HepG2 (cell line): ENCODE results near the gene SYPL1. TPM values are rescaled to one million over a fixed set of nuclear protein-coding genes. Genes with fewer than 3 reads are reported as not detected.
A peak's percentile ranks its signal among the peaks of the same experiment; 100 is the strongest.

Source experiments
- ATAC-seq: fragments of 200-7000 bp; cut with Tn5 transposase; 3 replicates; pipeline ENCODE4 v1.9.1; 2020; ENCODE audit warnings: mild to moderate bottlenecking, moderate library complexity
- BruUV-seq: library from RNA; stranded (reverse); fragments of 400-500 nt; replicated peaks from 2 replicates; lab custom pipeline; 2021; lab: Mats Ljungman, UMichigan
- CTCF ChIA-PET: fragments of 300-600 bp; formaldehyde crosslinking; extraction: SDS; loops from one replicate; lab custom pipeline; 2021; ENCODE audit warnings: low total read pairs, inconsistent platforms, low intra/inter-chr PET ratio; lab: Yijun Ruan, JAX
- POLR2A ChIA-PET: fragments of 350-600 bp; sonication (Branson Sonifier 250); formaldehyde crosslinking; loops from one replicate; lab custom pipeline; 2020; ENCODE audit warnings: antibody characterized with exemption, inconsistent platforms; lab: Yijun Ruan, JAX
- DNase-seq: peaks from one replicate; pipeline ENCODE4 v3.0.0-alpha.2; 2015; ENCODE audit warnings: low spot score
- FAIRE-seq: peaks from 3 replicates; lab custom pipeline; 2011; peaks lifted over from hg19 to GRCh38; lab: Jason Lieb, UNC
- H2AFZ ChIP-seq: one replicate; pipeline ENCODE4 v1.6.1; 2011; ENCODE audit warnings: low read length, inconsistent platforms
- H3K27ac ChIP-seq: fragments of 300-600 bp; 3 replicates; pipeline ENCODE4 v1.8.0; 2011; ENCODE audit warnings: mixed run types, mild to moderate bottlenecking, mixed read lengths, low read length, inconsistent platforms; ENCODE audit not compliant: insufficient read depth; ENCODE audit errors: extremely low read length
- H3K27me3 ChIP-seq, 2 experiments: fragments of 200-600 bp in 1 of 2; 2 replicates in 1 of 2; 3 replicates in 1 of 2; pipeline versions ENCODE4 v1.6.0 to v1.8.0; 2011; ENCODE audit warnings: low read length in 2 of 2, mild to moderate bottlenecking in 2 of 2, moderate library complexity in 2 of 2, inconsistent platforms in 1 of 2; ENCODE audit not compliant: insufficient read depth in 2 of 2, control insufficient read depth in 1 of 2
- H3K36me3 ChIP-seq, 2 experiments: fragments of 200-600 bp in 1 of 2; replicated peaks in 1 of 2; 2 replicates in 1 of 2; 3 replicates in 1 of 2; pipeline versions ENCODE4 v1.5.1 to v1.8.0; 2011; ENCODE audit warnings: low read length in 2 of 2, inconsistent platforms in 1 of 2; ENCODE audit not compliant: insufficient read depth in 2 of 2, control insufficient read depth in 1 of 2
- H3K4me1 ChIP-seq: 2 replicates; pipeline ENCODE4 v1.5.1; 2012; ENCODE audit warnings: low read length, inconsistent platforms; ENCODE audit not compliant: insufficient read depth
- H3K4me2 ChIP-seq: 2 replicates; pipeline ENCODE4 v1.6.0; 2011; ENCODE audit warnings: low read depth, low read length, inconsistent platforms
- H3K4me3 ChIP-seq, 3 experiments: fragments of 200-600 bp in 1 of 3; sonication (generic), shearing (Covaris generic) in 1 of 3; replicated peaks in 1 of 3; 2 replicates each; pipeline ENCODE4 v1.5.1; 2011 to 2016; ENCODE audit warnings: low read length in 3 of 3, inconsistent platforms in 2 of 3, low read depth in 2 of 3, mild to moderate bottlenecking in 2 of 3, control low read depth in 1 of 3, mixed read lengths in 1 of 3; ENCODE audit not compliant: insufficient read depth in 1 of 3
- H3K79me2 ChIP-seq: one replicate; pipeline ENCODE4 v1.6.1; 2011; ENCODE audit warnings: low read length, inconsistent platforms; ENCODE audit not compliant: insufficient read depth
- H3K9ac ChIP-seq: 2 replicates; pipeline ENCODE4 v1.6.0; 2011; ENCODE audit warnings: mild to moderate bottlenecking, low read depth, low read length, inconsistent platforms; ENCODE audit not compliant: insufficient read depth
- H3K9me3 ChIP-seq: 2 replicates; pipeline ENCODE4 v1.5.1; 2012; ENCODE audit warnings: mild to moderate bottlenecking, low read length
- H4K20me1 ChIP-seq: 2 replicates; pipeline ENCODE4 v1.6.0; 2011; ENCODE audit warnings: inconsistent platforms, mild to moderate bottlenecking, low read length, moderate library complexity; ENCODE audit not compliant: insufficient read depth
- IRF1 ChIP-seq: sonication (generic); formaldehyde crosslinking; IDR thresholded peaks from 2 replicates; pipeline ENCODE4 v1.4.0; 2020; ENCODE audit warnings: low read depth, mild to moderate bottlenecking, missing genetic modification reagents
- KLF13 ChIP-seq: sonication (generic); formaldehyde crosslinking; IDR thresholded peaks from 2 replicates; pipeline ENCODE4 v1.4.0; 2020; ENCODE audit warnings: mild to moderate bottlenecking, missing genetic modification reagents
- NCOA1 ChIP-seq: sonication (generic); formaldehyde crosslinking; IDR thresholded peaks from 2 replicates; pipeline ENCODE4 v1.9.0; 2021; ENCODE audit warnings: missing genetic modification reagents
- NFYB ChIP-seq: sonication (generic); formaldehyde crosslinking; IDR thresholded peaks from 2 replicates; pipeline ENCODE4 v1.4.0; 2020; ENCODE audit warnings: missing genetic modification reagents
- PHB2 ChIP-seq: fragments of 450-650 bp; IDR thresholded peaks from 2 replicates; pipeline ENCODE4 v1.6.1; 2018; ENCODE audit not compliant: partially characterized antibody
- RAD51 ChIP-seq: fragments of 450-650 bp; IDR thresholded peaks from 2 replicates; pipeline ENCODE4 v1.6.1; 2016; ENCODE audit warnings: borderline replicate concordance
- TEAD3 ChIP-seq: optimal IDR thresholded peaks from 2 replicates; pipeline ENCODE3; 2016; ENCODE audit warnings: borderline replicate concordance
- ZFX ChIP-seq: sonication (generic); formaldehyde crosslinking; IDR thresholded peaks from 2 replicates; pipeline ENCODE4 v1.4.0; 2020; ENCODE audit warnings: mild to moderate bottlenecking, low read depth, missing genetic modification reagents, moderate library complexity
- ZNF121 ChIP-seq: sonication (generic); formaldehyde crosslinking; IDR thresholded peaks from 2 replicates; pipeline ENCODE4 v1.5.0; 2020; ENCODE audit warnings: mild to moderate bottlenecking, missing genetic modification reagents
- ZNF614 ChIP-seq: IDR thresholded peaks from 2 replicates; pipeline ENCODE4 v1.6.1; 2018; ENCODE audit warnings: missing biosample characterization, missing genetic modification reagents, inconsistent platforms, borderline replicate concordance
- ZNF770 ChIP-seq: sonication (generic); formaldehyde crosslinking; IDR thresholded peaks from 2 replicates; pipeline ENCODE4 v1.5.0; 2020; ENCODE audit warnings: mild to moderate bottlenecking, missing genetic modification reagents
- ZSCAN21 ChIP-seq: sonication (generic); formaldehyde crosslinking; IDR thresholded peaks from 2 replicates; pipeline ENCODE4 v1.8.0; 2022; ENCODE audit warnings: mild to moderate bottlenecking, missing genetic modification reagents, moderate library complexity, borderline replicate concordance
- WGBS: methylation state at CpG from one replicate; pipeline ENCODE4 v1.1.6; 2017; ENCODE audit warnings: low lambda C conversion rate; 5-methylcytosine and 5-hydroxymethylcytosine counted together
- in situ Hi-C: cut with HindIII; loops from 2 replicates; pipeline ENCODE4 v1.10.0; 2017; ENCODE audit warnings: low pct_unique_long_range_greater_than_20kb; ENCODE audit not compliant: extremely low pct_ligation_motif_present
- intact Hi-C: fragments of 100-400 bp; cut with micrococcal nuclease; formaldehyde crosslinking; loops from one replicate; pipeline ENCODE4 v1.10.0; 2022; ENCODE audit not compliant: unreplicated experiment
- polyA plus RNA-seq, 8 experiments: library from polyadenylated mRNA; depleted of rRNA in 3 of 8; stranded (reverse) in 7 of 8; unstranded in 1 of 8; fragments of >200 nt; fragmentation: Illumina TruSeq in 4 of 8; extraction: Trizol in 4 of 8; gene quantifications; 2 replicates each; pipeline versions ENCODE4 v1.2.1 to v1.2.3, GENCODE V29; 2011 to 2016; ENCODE audit warnings: low read depth in 4 of 8, missing spikeins in 1 of 8, mixed read lengths in 1 of 8; ENCODE audit not compliant: insufficient read depth in 1 of 8
- total RNA-seq, 5 experiments: library from RNA; depleted of rRNA; stranded (reverse); fragments of >200 nt; fragmentation: Illumina TruSeq; extraction: Trizol; gene quantifications; 2 replicates each; pipeline ENCODE4 v1.2.3, GENCODE V29; 2016; ENCODE audit warnings: low read depth in 1 of 5

The SYPL1 gene
- total and polyA plus RNA-seq, 2 of the 13 experiments (the other 11 are each of a cell fraction or from before 2014, with no cell fraction given) = 27.5 to 40.2 TPM

GRCh38 chr7:106042196-106042611, 69.9 kb downstream of the SYPL1 start:
- 27% methylated on average over 4 of the region's 4 CpGs for WGBS
- Histone ChIP-seq H2AFZ (peak overlapping the region; percentile 56), H3K79me2 (no peaks in the 10 kb centered on the region), H3K4me3 (peak overlapping the region in 2 of 3 experiments; percentile 36 to 63; a peak in 3 of 6 replicates), H3K9ac (peak overlapping the region; percentile 25; the same call in 1 of the 2 replicates), H3K36me3 (no peaks in the 10 kb centered on the region), H3K27ac (no peak overlapping the region), H4K20me1 (no peaks in the 10 kb centered on the region), H3K4me1 (peaks cover 20% of the 10 kb centered on the region), H3K4me2 (peak overlapping the region; percentile 89), H3K9me3 (no peaks in the 10 kb centered on the region), H3K27me3 (peaks cover 0 to 12% of the 10 kb centered on the region in 2 experiments; a peak in 2 of 5 replicates)
- FAIRE-seq (no peak), ATAC-seq (peak; percentile 59), DNase-seq (no peak)
- BruUV-seq = no TSS peak
- intact Hi-C loops = loop anchor here (1.0 to 2.0 kb wide), 3 partner anchors 165 to 389 kb away; partner anchors contain the start of gene ATXN7L1
- ChIA-PET CTCF (interaction anchor here (0.5 to 3.5 kb wide), 6 partner anchors 108 to 389 kb away, joined by 3 to 29 read pairs (median 4); no protein-coding TSS in a partner anchor), POLR2A (interaction anchor here (0.7 kb wide), 2 partner anchors 153 to 510 kb away, joined by 3 read pairs; partner anchors contain the start of gene RINT1)
- in situ Hi-C loops = loop anchor here (5.0 kb wide), 3 partner anchors 100 to 390 kb away; no protein-coding TSS in a partner anchor
- TF ChIP-seq ZFX (CRISPR knock-in tag) (0 out of 2 replicates have a peak, but pooled peaks have one; percentile 8), TEAD3 (CRISPR knock-in tag) (no peak), ZNF121 (peak; percentile 69; the same call in 1 of the 2 replicates), ZNF614 (CRISPR knock-in tag) (no peak), NCOA1 (0 out of 2 replicates have a peak, but pooled peaks have one; percentile 42), NFYB (no peak), IRF1 (CRISPR knock-in tag) (no peak), ZNF770 (CRISPR knock-in tag) (peak; percentile 83), PHB2 (no peak), KLF13 (CRISPR knock-in tag) (no peak), RAD51 (no peak), ZSCAN21 (CRISPR knock-in tag) (no peak)
